Measurements from ENCODE around the gene HAUS6.
"Not testable (repeated sequence)": the region's sequence is repeated elsewhere in the genome, so short reads cannot be mapped to it uniquely, and the experiment has no call there.

The HAUS6 gene

GRCh38 chr9:19102631-19103345, at the start of gene HAUS6:
HAUS6 (minus strand) TSS chr9:19102904; CDS start chr9:19102651, 253 bp downstream.
- DNase-seq = peak; percentile 96 to 98

- DNase-seq = not testable (repeated sequence)
These were observed 49.4 kb upstream of the HAUS6 start for GRCh38 chr9:19152160-19152498.

- DNase-seq = no peak
These were observed 48.9 kb upstream of the HAUS6 start for GRCh38 chr9:19151425-19152159.

GRCh38 chr9:19149230-19149629, 46.5 kb upstream of the HAUS6 start:
- DNase-seq = no peak

- no peak for DNase-seq
These were observed 45.5 kb upstream of the HAUS6 start for GRCh38 chr9:19148187-19148586.

- DNase-seq = no peak
These were observed 43.8 kb upstream of the HAUS6 start for GRCh38 chr9:19146441-19147024.

- DNase-seq = no peak
These were observed 43.2 kb upstream of the HAUS6 start for GRCh38 chr9:19145881-19146280.

GRCh38 chr9:19140259-19140658, 37.6 kb upstream of the HAUS6 start:
- DNase-seq = no peak

- no peak for DNase-seq
These were observed 35.4 kb upstream of the HAUS6 start for GRCh38 chr9:19138084-19138483.

GRCh38 chr9:19137282-19137681, 34.6 kb upstream of the HAUS6 start:
- no peak for DNase-seq

GRCh38 chr9:19136129-19136528, 33.4 kb upstream of the HAUS6 start:
- no peak for DNase-seq

- DNase-seq = no peak
These were observed 31.0 kb upstream of the HAUS6 start for GRCh38 chr9:19133549-19134345.

GRCh38 chr9:19130436-19130835, 27.7 kb upstream of the HAUS6 start:
- no peak for DNase-seq

- DNase-seq = peak in 1 of 2 experiments; percentile 45
These were observed 25.3 kb upstream of the HAUS6 start for GRCh38 chr9:19127871-19128500.

- no peak for DNase-seq
These were observed 21.7 kb upstream of the HAUS6 start for GRCh38 chr9:19124430-19124793.

GRCh38 chr9:19122490-19123042, 19.9 kb upstream of the HAUS6 start:
- DNase-seq = no peak

GRCh38 chr9:19120877-19121276, 18.2 kb upstream of the HAUS6 start:
- no peak for DNase-seq

GRCh38 chr9:19119801-19120440, 17.2 kb upstream of the HAUS6 start:
- DNase-seq = no peak

- DNase-seq = no peak
These were observed 16.5 kb upstream of the HAUS6 start for GRCh38 chr9:19119246-19119645.

GRCh38 chr9:19117039-19117716, 14.5 kb upstream of the HAUS6 start:
- DNase-seq = no peak

- DNase-seq = no peak
These were observed 13.5 kb upstream of the HAUS6 start for GRCh38 chr9:19116107-19116790.
